Neural cell (in vitro differentiated cells): Measurements from ENCODE around the gene MBD2.

Experiments
- EP300 ChIP-seq: fragments of 450-650 bp; conservative IDR thresholded peaks from 2 replicates; pipeline ENCODE4 v1.6.1; 2014; ENCODE audit warnings: antibody characterized with exemption, mild to moderate bottlenecking, moderate library complexity; ENCODE audit not compliant: poor library complexity, severe bottlenecking
- EZH2 ChIP-seq: fragments of 200-600, 300-800 bp; shearing (Covaris generic), sonication (generic); IDR thresholded peaks from 2 replicates; pipeline ENCODE4 v1.6.1; 2014; ENCODE audit warnings: antibody characterized with exemption, low read length, borderline replicate concordance, mild to moderate bottlenecking; ENCODE audit not compliant: insufficient read depth, poor library complexity, severe bottlenecking
- MXI1 ChIP-seq: fragments of 450-650 bp; conservative IDR thresholded peaks from 2 replicates; pipeline ENCODE4 v1.6.1; 2014; ENCODE audit warnings: antibody characterized with exemption, mild to moderate bottlenecking; ENCODE audit not compliant: poor library complexity, severe bottlenecking
- POLR2AphosphoS5 ChIP-seq: IDR thresholded peaks from 2 replicates; pipeline ENCODE4 v1.6.1; 2012
- TF ChIP-seq, protein P1 (sequence below): fragments of 450-650 bp; IDR thresholded peaks from 2 replicates; pipeline ENCODE4 v1.5.1; 2014; ENCODE audit warnings: antibody characterized with exemption, mild to moderate bottlenecking, moderate library complexity; ENCODE audit not compliant: poor library complexity, severe bottlenecking

DNA sequence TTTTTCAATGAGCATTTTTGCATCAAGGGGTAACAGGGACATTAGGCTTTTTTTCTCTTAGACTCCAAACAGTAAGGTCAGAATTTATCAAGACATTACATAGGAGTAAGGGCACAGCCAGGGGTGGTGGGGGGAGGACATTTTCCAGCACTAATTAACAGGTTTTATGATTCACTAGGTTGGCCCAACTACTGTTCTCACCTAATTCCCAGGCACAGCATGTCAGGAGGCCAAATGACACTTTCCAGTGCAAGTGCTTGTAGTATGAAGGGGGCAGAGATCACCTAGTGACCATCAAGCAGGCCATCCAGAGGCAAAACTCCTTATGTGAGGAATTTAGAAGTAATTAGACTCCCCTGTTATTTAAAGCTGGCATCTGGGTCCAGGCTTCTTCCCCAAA lies 3.9 kb upstream of the MBD2 start:
- TF ChIP-seq, protein P1, sequence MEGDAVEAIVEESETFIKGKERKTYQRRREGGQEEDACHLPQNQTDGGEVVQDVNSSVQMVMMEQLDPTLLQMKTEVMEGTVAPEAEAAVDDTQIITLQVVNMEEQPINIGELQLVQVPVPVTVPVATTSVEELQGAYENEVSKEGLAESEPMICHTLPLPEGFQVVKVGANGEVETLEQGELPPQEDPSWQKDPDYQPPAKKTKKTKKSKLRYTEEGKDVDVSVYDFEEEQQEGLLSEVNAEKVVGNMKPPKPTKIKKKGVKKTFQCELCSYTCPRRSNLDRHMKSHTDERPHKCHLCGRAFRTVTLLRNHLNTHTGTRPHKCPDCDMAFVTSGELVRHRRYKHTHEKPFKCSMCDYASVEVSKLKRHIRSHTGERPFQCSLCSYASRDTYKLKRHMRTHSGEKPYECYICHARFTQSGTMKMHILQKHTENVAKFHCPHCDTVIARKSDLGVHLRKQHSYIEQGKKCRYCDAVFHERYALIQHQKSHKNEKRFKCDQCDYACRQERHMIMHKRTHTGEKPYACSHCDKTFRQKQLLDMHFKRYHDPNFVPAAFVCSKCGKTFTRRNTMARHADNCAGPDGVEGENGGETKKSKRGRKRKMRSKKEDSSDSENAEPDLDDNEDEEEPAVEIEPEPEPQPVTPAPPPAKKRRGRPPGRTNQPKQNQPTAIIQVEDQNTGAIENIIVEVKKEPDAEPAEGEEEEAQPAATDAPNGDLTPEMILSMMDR: no peak
- TF ChIP-seq EZH2 (no peak), POLR2AphosphoS5 (no peak), MXI1 (no peak), EP300 (no peak)
